ENCODE data around the gene RNF41.

DNA sequence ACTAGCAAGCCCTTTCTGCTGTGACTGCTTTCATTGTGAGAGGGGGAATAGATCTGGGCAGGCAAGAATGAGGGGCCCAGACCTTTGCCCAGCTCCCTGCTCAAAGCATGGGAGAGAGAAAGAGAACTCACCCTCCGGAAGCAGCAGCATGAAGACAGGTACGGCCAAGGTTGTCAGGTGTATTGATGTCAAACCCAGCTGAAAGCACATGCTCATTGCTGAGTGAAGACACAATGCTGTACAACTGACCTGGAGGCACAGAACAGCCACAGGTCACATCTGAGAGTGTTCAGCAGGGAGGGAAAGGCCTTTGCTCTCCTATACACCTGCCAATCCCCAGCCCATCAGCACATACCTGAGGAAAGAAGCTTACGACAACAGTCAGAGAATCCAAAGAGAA, 30.9 kb upstream of the RNF41 start:
- no peak for TF ChIP-seq POLR2A (IDR thresholded peaks at IDR 0.05)
- TF ChIP-seq, protein P1, sequence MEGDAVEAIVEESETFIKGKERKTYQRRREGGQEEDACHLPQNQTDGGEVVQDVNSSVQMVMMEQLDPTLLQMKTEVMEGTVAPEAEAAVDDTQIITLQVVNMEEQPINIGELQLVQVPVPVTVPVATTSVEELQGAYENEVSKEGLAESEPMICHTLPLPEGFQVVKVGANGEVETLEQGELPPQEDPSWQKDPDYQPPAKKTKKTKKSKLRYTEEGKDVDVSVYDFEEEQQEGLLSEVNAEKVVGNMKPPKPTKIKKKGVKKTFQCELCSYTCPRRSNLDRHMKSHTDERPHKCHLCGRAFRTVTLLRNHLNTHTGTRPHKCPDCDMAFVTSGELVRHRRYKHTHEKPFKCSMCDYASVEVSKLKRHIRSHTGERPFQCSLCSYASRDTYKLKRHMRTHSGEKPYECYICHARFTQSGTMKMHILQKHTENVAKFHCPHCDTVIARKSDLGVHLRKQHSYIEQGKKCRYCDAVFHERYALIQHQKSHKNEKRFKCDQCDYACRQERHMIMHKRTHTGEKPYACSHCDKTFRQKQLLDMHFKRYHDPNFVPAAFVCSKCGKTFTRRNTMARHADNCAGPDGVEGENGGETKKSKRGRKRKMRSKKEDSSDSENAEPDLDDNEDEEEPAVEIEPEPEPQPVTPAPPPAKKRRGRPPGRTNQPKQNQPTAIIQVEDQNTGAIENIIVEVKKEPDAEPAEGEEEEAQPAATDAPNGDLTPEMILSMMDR (IDR thresholded peaks at IDR 0.05) = no peak
- TF ChIP-seq POLR2AphosphoS5 (IDR thresholded peaks at IDR 0.05) = no peak

All from stomach (tissue), 4 donors.